Breast epithelium (tissue), 3 donors: Measurements from ENCODE around the gene UBE2G1.

Experiments used
- CTCF ChIP-seq, 3 donors: fragments of 450-650 bp; IDR thresholded peaks; one replicate each; pipeline ENCODE4 v1.5.1; 2016 to 2017; ENCODE audit warnings: antibody characterized with exemption in 3 of 3, mild to moderate bottlenecking in 3 of 3, moderate library complexity in 3 of 3
- POLR2A ChIP-seq: fragments of 450-650 bp; IDR thresholded peaks from one replicate; pipeline ENCODE4 v1.6.1; 2016; ENCODE audit warnings: antibody characterized with exemption, mild to moderate bottlenecking, moderate library complexity
- POLR2AphosphoS5 ChIP-seq, 3 donors: sonication (generic); formaldehyde crosslinking; IDR thresholded peaks; one replicate each; pipeline ENCODE4 v1.6.1; 2017; ENCODE audit warnings: antibody characterized with exemption in 3 of 3

- TF ChIP-seq CTCF (IDR thresholded peaks at IDR 0.05) (no peak), POLR2AphosphoS5 (IDR thresholded peaks at IDR 0.05) (no peak), POLR2A (no peak)
Observed at GRCh38 chr17:4287710-4288109, 78.8 kb downstream of the UBE2G1 start.
